ENCODE data around the gene CPEB1. TPM values are rescaled to one million over a fixed set of nuclear protein-coding genes. Genes with fewer than 3 reads are reported as not detected.

CPEB1 gene
- total and polyA plus RNA-seq, 2 of the 13 experiments (the other 11 are each of a cell fraction or from before 2014, with no cell fraction given), result 0.03 to 0.07 TPM

DNA sequence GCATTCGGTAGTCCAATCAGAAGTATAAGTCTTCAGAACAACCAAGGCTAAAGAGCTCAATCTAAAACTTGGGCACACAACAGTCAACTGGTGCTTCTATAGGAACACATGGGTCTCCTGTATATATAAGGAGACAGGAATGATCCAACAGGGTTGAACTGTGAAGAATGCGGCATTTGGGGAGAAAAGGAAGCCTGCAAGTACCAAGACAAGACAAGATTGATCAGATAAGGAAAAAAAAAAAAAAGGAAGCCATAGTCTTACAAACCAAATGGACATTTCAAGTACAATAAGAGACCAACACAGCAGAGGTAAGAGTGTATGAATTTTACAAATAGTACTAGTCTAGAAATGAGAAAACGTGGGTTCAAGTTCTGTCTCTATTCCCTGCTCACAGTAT is 6.5 kb downstream of the CPEB1 start:
- DNase-seq (ENCODE audit: low spot score) (no peak), ATAC-seq (no peak), FAIRE-seq (no peak)
- H2AFZ ChIP-seq (ENCODE audit: low read length), result no peak overlapping the region
- in situ Hi-C loops (cut with HindIII; ENCODE audit: extremely low pct_ligation_motif_present, low pct_unique_long_range_greater_than_20kb), result no loop called here
- H4K20me1 ChIP-seq (ENCODE audit: insufficient read depth, low read length), result no peaks in the 10 kb centered on the region
- POLR2A ChIA-PET, result no interaction called here
- intact Hi-C loops (cut with micrococcal nuclease; ENCODE audit: unreplicated experiment), result no loop called here
- no peaks in the 10 kb centered on the region for H3K36me3 ChIP-seq (replicated peaks in 1 of 2; ENCODE audit: control insufficient read depth in 1 of 2, insufficient read depth in 2 of 2, low read length in 2 of 2)
- H3K27me3 ChIP-seq (ENCODE audit: control insufficient read depth in 1 of 2, insufficient read depth in 2 of 2, low read length in 2 of 2), result peaks cover 0 to 22% of the 10 kb centered on the region in 2 experiments; a peak in 3 of 5 replicates
- H3K79me2 ChIP-seq (ENCODE audit: insufficient read depth, low read length), result no peaks in the 10 kb centered on the region
- BruUV-seq (replicated peaks), result no TSS peak
- no peak overlapping the region for H3K4me2 ChIP-seq (ENCODE audit: low read depth, low read length)
- H3K9ac ChIP-seq (ENCODE audit: insufficient read depth, low read depth, low read length), result no peak overlapping the region
- no peak overlapping the region for H3K27ac ChIP-seq (ENCODE audit: extremely low read length, insufficient read depth, low read length)
- CTCF ChIA-PET (ENCODE audit: low intra/inter-chr PET ratio, low total read pairs), result no interaction called here
- H3K4me1 ChIP-seq (ENCODE audit: insufficient read depth, low read length), result no peaks in the 10 kb centered on the region
- no peaks in the 10 kb centered on the region for H3K9me3 ChIP-seq (ENCODE audit: low read length)
- H3K4me3 ChIP-seq (replicated peaks in 1 of 3; ENCODE audit: insufficient read depth in 1 of 3, low read depth in 2 of 3, low read length in 3 of 3), result no peak overlapping the region
- 4% methylated on average over 3 of the region's 3 CpGs for WGBS (ENCODE audit: low lambda C conversion rate)
- TF ChIP-seq ZNF276 (CRISPR knock-in tag; IDR thresholded peaks at IDR 0.05; ENCODE audit: low read depth) (no peak), FOSL1 (CRISPR knock-in tag; IDR thresholded peaks at IDR 0.05; ENCODE audit: borderline replicate concordance) (no peak), KAT8 (CRISPR knock-in tag; IDR thresholded peaks at IDR 0.05) (no peak)

DNA sequence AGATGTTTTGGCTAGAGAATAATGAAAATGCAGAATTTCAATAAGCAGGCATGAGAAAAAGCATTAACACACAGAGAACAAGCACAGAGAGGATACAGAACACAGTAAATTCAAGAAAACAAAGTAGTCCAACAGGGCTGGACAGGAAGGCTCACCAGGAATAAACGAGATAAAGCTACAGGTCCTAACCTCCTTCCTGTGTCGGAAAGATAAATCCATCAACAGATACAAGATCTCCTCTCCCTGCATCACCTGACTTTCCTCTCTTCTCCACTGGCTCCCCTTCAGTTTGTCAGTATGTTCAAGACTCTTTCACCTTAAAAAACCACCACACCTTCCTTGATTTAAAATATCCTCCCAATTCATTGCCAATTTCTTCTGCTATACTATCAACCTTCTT is 11.4 kb downstream of the CPEB1 start:
- ChIA-PET POLR2A (no interaction called here), CTCF (ENCODE audit: low intra/inter-chr PET ratio, low total read pairs) (no interaction called here)
- no peak overlapping the region for H3K4me3 ChIP-seq (replicated peaks in 1 of 3; ENCODE audit: insufficient read depth in 1 of 3, low read depth in 2 of 3, low read length in 3 of 3)
- no peak overlapping the region for H2AFZ ChIP-seq (ENCODE audit: low read length)
- H3K4me1 ChIP-seq (ENCODE audit: insufficient read depth, low read length), result no peaks in the 10 kb centered on the region
- H3K36me3 ChIP-seq (replicated peaks in 1 of 2; ENCODE audit: control insufficient read depth in 1 of 2, insufficient read depth in 2 of 2, low read length in 2 of 2), result no peaks in the 10 kb centered on the region
- no peaks in the 10 kb centered on the region for H3K9me3 ChIP-seq (ENCODE audit: low read length)
- H3K79me2 ChIP-seq (ENCODE audit: insufficient read depth, low read length), result no peaks in the 10 kb centered on the region
- no peak overlapping the region for H3K27ac ChIP-seq (ENCODE audit: extremely low read length, insufficient read depth, low read length)
- in situ Hi-C loops (cut with HindIII; ENCODE audit: extremely low pct_ligation_motif_present, low pct_unique_long_range_greater_than_20kb) (no loop called here), intact Hi-C loops (cut with micrococcal nuclease; ENCODE audit: unreplicated experiment) (no loop called here)
- no peak for ATAC-seq
- no peak for DNase-seq (ENCODE audit: low spot score)
- peaks cover 0 to 10% of the 10 kb centered on the region in 2 experiments; a peak in 1 of 5 replicates for H3K27me3 ChIP-seq (ENCODE audit: control insufficient read depth in 1 of 2, insufficient read depth in 2 of 2, low read length in 2 of 2)
- no TSS peak for BruUV-seq (replicated peaks)
- no peak overlapping the region for H3K9ac ChIP-seq (ENCODE audit: insufficient read depth, low read depth, low read length)
- no peak overlapping the region for H3K4me2 ChIP-seq (ENCODE audit: low read depth, low read length)
- WGBS (ENCODE audit: low lambda C conversion rate), result 0% methylated on average over 2 of the region's 2 CpGs
- no peaks in the 10 kb centered on the region for H4K20me1 ChIP-seq (ENCODE audit: insufficient read depth, low read length)
- FAIRE-seq, result no peak
- TF ChIP-seq CEBPB (IDR thresholded peaks at IDR 0.05; ENCODE audit: borderline replicate concordance, low read depth, low read length), result no peak
- no peak for TF ChIP-seq TBX3 (IDR thresholded peaks at IDR 0.05; ENCODE audit: borderline replicate concordance)
- no peak for TF ChIP-seq ZNF652 (CRISPR knock-in tag; IDR thresholded peaks at IDR 0.05; ENCODE audit: borderline replicate concordance, low read depth)
- TF ChIP-seq ZNF101 (CRISPR knock-in tag; IDR thresholded peaks at IDR 0.05; ENCODE audit: borderline replicate concordance, low read depth), result no peak
- no peak for TF ChIP-seq ARNT (IDR thresholded peaks at IDR 0.05)
- no peak for TF ChIP-seq ZNF883 (CRISPR knock-in tag; IDR thresholded peaks at IDR 0.05; ENCODE audit: not compliant biosample characterization)
- no peak for TF ChIP-seq HOXA5 (CRISPR knock-in tag; IDR thresholded peaks at IDR 0.05)
- no peak for TF ChIP-seq U2AF2 (IDR thresholded peaks at IDR 0.05; ENCODE audit: low read depth, low read length)
- no peak for TF ChIP-seq ZNF577 (CRISPR knock-in tag; IDR thresholded peaks at IDR 0.05; ENCODE audit: borderline replicate concordance, low read depth)
- TF ChIP-seq TRAFD1 (CRISPR knock-in tag; IDR thresholded peaks at IDR 0.05; ENCODE audit: borderline replicate concordance), result no peak
- TF ChIP-seq, protein P1, sequence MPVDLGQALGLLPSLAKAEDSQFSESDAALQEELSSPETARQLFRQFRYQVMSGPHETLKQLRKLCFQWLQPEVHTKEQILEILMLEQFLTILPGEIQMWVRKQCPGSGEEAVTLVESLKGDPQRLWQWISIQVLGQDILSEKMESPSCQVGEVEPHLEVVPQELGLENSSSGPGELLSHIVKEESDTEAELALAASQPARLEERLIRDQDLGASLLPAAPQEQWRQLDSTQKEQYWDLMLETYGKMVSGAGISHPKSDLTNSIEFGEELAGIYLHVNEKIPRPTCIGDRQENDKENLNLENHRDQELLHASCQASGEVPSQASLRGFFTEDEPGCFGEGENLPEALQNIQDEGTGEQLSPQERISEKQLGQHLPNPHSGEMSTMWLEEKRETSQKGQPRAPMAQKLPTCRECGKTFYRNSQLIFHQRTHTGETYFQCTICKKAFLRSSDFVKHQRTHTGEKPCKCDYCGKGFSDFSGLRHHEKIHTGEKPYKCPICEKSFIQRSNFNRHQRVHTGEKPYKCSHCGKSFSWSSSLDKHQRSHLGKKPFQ (CRISPR knock-in tag; IDR thresholded peaks at IDR 0.05; ENCODE audit: insufficient replicate concordance), result no peak
- TF ChIP-seq ZSCAN9 (CRISPR knock-in tag; IDR thresholded peaks at IDR 0.05; ENCODE audit: borderline replicate concordance), result no peak

Measured in HepG2 (cell line).